SU-DHL-6 (cell line): Measurements from ENCODE around the gene DNAJC5G.

Experiments used
- H2AFZ ChIP-seq: fragments of 200-600 bp; sonication (generic); 2 replicates; pipeline ENCODE4 v1.6.1; 2014; ENCODE audit warnings: low read depth, mild to moderate bottlenecking, moderate library complexity, mixed read lengths, antibody characterized with exemption, low read length; ENCODE audit not compliant: severe bottlenecking
- H3F3A ChIP-seq: fragments of 200-600 bp; shearing (Covaris generic); 2 replicates; pipeline ENCODE4 v1.6.0; 2016; ENCODE audit warnings: antibody characterized with exemption, mild to moderate bottlenecking; ENCODE audit not compliant: insufficient read depth
- H3K27ac ChIP-seq: fragments of 200-600 bp; sonication (generic); 2 replicates; pipeline ENCODE4 v1.5.1; 2016; ENCODE audit warnings: low read depth, mild to moderate bottlenecking, low read length, moderate library complexity, mixed read lengths
- H3K27me3 ChIP-seq: fragments of 200-600 bp; sonication (generic), shearing (Covaris generic); 2 replicates; pipeline ENCODE4 v1.6.0; 2014; ENCODE audit warnings: mild to moderate bottlenecking, low read length
- H3K36me3 ChIP-seq: fragments of 200-600 bp; sonication (generic); 2 replicates; pipeline ENCODE4 v1.6.1; 2014; ENCODE audit warnings: mild to moderate bottlenecking, low read length, mixed read lengths
- H3K4me2 ChIP-seq: fragments of 300-600, 200-600 bp; shearing (Covaris generic), sonication (generic); 2 replicates; pipeline ENCODE4 v1.6.0; 2014; ENCODE audit warnings: low read length, low read depth, mild to moderate bottlenecking; ENCODE audit not compliant: poor library complexity, severe bottlenecking
- H3K4me3 ChIP-seq: fragments of 200-600 bp; sonication (generic); 2 replicates; pipeline ENCODE4 v1.5.1; 2014; ENCODE audit warnings: antibody characterized with exemption, low read length, mild to moderate bottlenecking, mixed read lengths; ENCODE audit not compliant: insufficient read depth, poor library complexity, severe bottlenecking
- H3K79me2 ChIP-seq: fragments of 200-600 bp; sonication (generic); 2 replicates; pipeline ENCODE4 v1.6.1; 2014; ENCODE audit warnings: mild to moderate bottlenecking, low read length, moderate library complexity; ENCODE audit not compliant: insufficient read depth
- H3K9ac ChIP-seq: fragments of 200-600 bp; sonication (generic); 2 replicates; pipeline ENCODE4 v1.7.0; 2014; ENCODE audit warnings: mild to moderate bottlenecking, low read length
- H3K9me2 ChIP-seq: fragments of 200-600 bp; sonication (generic); replicated peaks from 2 replicates; pipeline ENCODE4 v1.6.1; 2014; ENCODE audit warnings: low read length; ENCODE audit not compliant: insufficient read depth
- H3K9me3 ChIP-seq: fragments of 200-600 bp; sonication (generic); 2 replicates; pipeline ENCODE4 v1.6.1; 2014; ENCODE audit warnings: low read length, mixed read lengths; ENCODE audit not compliant: insufficient read depth
- H4K20me1 ChIP-seq: fragments of 200-600 bp; sonication (generic); 2 replicates; pipeline ENCODE4 v1.6.1; 2014; ENCODE audit warnings: low read depth, mild to moderate bottlenecking, antibody characterized with exemption, low read length, moderate library complexity, mixed read lengths
- CTCF ChIP-seq: fragments of 200-600 bp; sonication (generic); IDR thresholded peaks from one replicate; pipeline ENCODE4 v1.5.1; 2017; ENCODE audit warnings: antibody characterized with exemption, mild to moderate bottlenecking, low read length, moderate library complexity; ENCODE audit not compliant: insufficient read depth, poor library complexity, severe bottlenecking
- EZH2phosphoT487 ChIP-seq: fragments of 200-600 bp; sonication (generic), shearing (Covaris generic); conservative IDR thresholded peaks from 2 replicates; pipeline ENCODE4 v1.6.1; 2018; ENCODE audit warnings: mild to moderate bottlenecking, antibody characterized with exemption, low read length, moderate library complexity, mixed read lengths

DNAJC5G gene

GRCh38 chr2:27306136-27306535 is 30.9 kb downstream of the DNAJC5G start:
- Histone ChIP-seq H3K4me2 (no peak overlapping the region), H3K27me3 (no peaks in the 10 kb centered on the region), H3K27ac (no peak overlapping the region), H3F3A (no peaks in the 10 kb centered on the region), H3K9me3 (no peaks in the 10 kb centered on the region), H3K9ac (no peak overlapping the region), H3K36me3 (no peaks in the 10 kb centered on the region), H2AFZ (no peak overlapping the region), H3K79me2 (no peaks in the 10 kb centered on the region), H3K9me2 (no peaks in the 10 kb centered on the region), H3K4me3 (no peak overlapping the region), H4K20me1 (no peaks in the 10 kb centered on the region)
- no peak for TF ChIP-seq EZH2phosphoT487
- TF ChIP-seq CTCF, result no peak

- Histone ChIP-seq H3K36me3 (no peaks in the 10 kb centered on the region), H4K20me1 (no peaks in the 10 kb centered on the region), H3F3A (no peaks in the 10 kb centered on the region), H3K9me3 (no peaks in the 10 kb centered on the region), H3K27me3 (no peaks in the 10 kb centered on the region), H3K27ac (no peak overlapping the region), H3K9me2 (no peaks in the 10 kb centered on the region), H3K4me2 (no peak overlapping the region), H3K79me2 (no peaks in the 10 kb centered on the region), H3K4me3 (no peak overlapping the region), H3K9ac (no peak overlapping the region), H2AFZ (no peak overlapping the region)
- TF ChIP-seq CTCF, result no peak
- no peak for TF ChIP-seq EZH2phosphoT487
Measured at GRCh38 chr2:27306573-27307286, 31.5 kb downstream of the DNAJC5G start.

- H3K4me3 ChIP-seq, result no peak overlapping the region
Measured at GRCh38 chr2:27307287-27307544, 32.0 kb downstream of the DNAJC5G start.

More at GRCh38 chr2:27307287-27307544, 32.0 kb downstream of the DNAJC5G start:
- no peaks in the 10 kb centered on the region for H4K20me1 ChIP-seq
- H3K27me3 ChIP-seq, result no peaks in the 10 kb centered on the region
- H3K9me2 ChIP-seq, result no peaks in the 10 kb centered on the region
- H2AFZ ChIP-seq, result no peak overlapping the region
- no peaks in the 10 kb centered on the region for H3K9me3 ChIP-seq
- H3K4me2 ChIP-seq, result no peak overlapping the region
- no peak overlapping the region for H3K9ac ChIP-seq
- TF ChIP-seq EZH2phosphoT487, result no peak
- no peak for TF ChIP-seq CTCF
- H3F3A ChIP-seq, result no peaks in the 10 kb centered on the region
- no peaks in the 10 kb centered on the region for H3K79me2 ChIP-seq
- H3K36me3 ChIP-seq, result no peaks in the 10 kb centered on the region
- H3K27ac ChIP-seq, result no peak overlapping the region
